HG03139 (cell line): Measurements from ENCODE around the gene CBFB.
"Not testable (repeated sequence)": the region's sequence is repeated elsewhere in the genome, so short reads cannot be mapped to it uniquely, and the experiment has no call there.

Experiments
- ATAC-seq: cut with Tn5 transposase; IDR thresholded peaks from one replicate; pipeline ENCODE4 v1.9.1; 2021; ENCODE audit not compliant: unreplicated experiment

CBFB gene

GRCh38 chr16:67028696-67029253 is at the start of gene CBFB:
TSS of gene CBFB (plus strand) at chr16:67029149. CDS start at chr16:67029408, 259 bp downstream.
- peak; percentile 71 for ATAC-seq

GRCh38 chr16:66983033-66983432 is 45.9 kb upstream of the CBFB start:
- ATAC-seq = no peak

GRCh38 chr16:66984892-66985311 is 44.0 kb upstream of the CBFB start:
- no peak for ATAC-seq

- no peak for ATAC-seq
Observed at GRCh38 chr16:66986559-66986958, 42.4 kb upstream of the CBFB start.

- no peak for ATAC-seq
Observed at GRCh38 chr16:66988197-66988788, 40.7 kb upstream of the CBFB start, which contains the start of gene CES4A. TSS of gene CES4A (plus strand) at chr16:66988589. CDS start at chr16:66988773, 184 bp downstream.

- ATAC-seq = no peak
Observed at GRCh38 chr16:66991545-66992077, 37.3 kb upstream of the CBFB start.

GRCh38 chr16:66993558-66993957 is 35.4 kb upstream of the CBFB start:
- ATAC-seq = not testable (repeated sequence)

GRCh38 chr16:66996324-66996982 is 32.5 kb upstream of the CBFB start:
- ATAC-seq = no peak

- no peak for ATAC-seq
Observed at GRCh38 chr16:66996983-66997358, 32.0 kb upstream of the CBFB start.

GRCh38 chr16:67000384-67001351 is 28.3 kb upstream of the CBFB start:
- no peak for ATAC-seq

- ATAC-seq = no peak
Observed at GRCh38 chr16:67001726-67002125, 27.2 kb upstream of the CBFB start.

- ATAC-seq = no peak
Observed at GRCh38 chr16:67006930-67007658, 21.9 kb upstream of the CBFB start.

GRCh38 chr16:67009158-67009557 is 19.8 kb upstream of the CBFB start:
- no peak for ATAC-seq

- no peak for ATAC-seq
Observed at GRCh38 chr16:67011274-67011673, 17.7 kb upstream of the CBFB start.

- no peak for ATAC-seq
Observed at GRCh38 chr16:67013233-67013822, 15.6 kb upstream of the CBFB start.

GRCh38 chr16:67013823-67014633 is 14.9 kb upstream of the CBFB start:
- ATAC-seq = no peak

- ATAC-seq = no peak
Observed at GRCh38 chr16:67014634-67015312, 14.2 kb upstream of the CBFB start.

- ATAC-seq = no peak
Observed at GRCh38 chr16:67015313-67015731, 13.6 kb upstream of the CBFB start.

- ATAC-seq = no peak
Observed at GRCh38 chr16:67016143-67016542, 12.8 kb upstream of the CBFB start.
